ENCODE results near the gene LHB. TPM values are rescaled to one million over a fixed set of nuclear protein-coding genes. Genes with fewer than 3 reads are reported as not detected.

Gene LHB
- total and polyA plus RNA-seq, 2 donors (not counting 1 experiment from before 2014, with no cell fraction given) = not detected

DNA sequence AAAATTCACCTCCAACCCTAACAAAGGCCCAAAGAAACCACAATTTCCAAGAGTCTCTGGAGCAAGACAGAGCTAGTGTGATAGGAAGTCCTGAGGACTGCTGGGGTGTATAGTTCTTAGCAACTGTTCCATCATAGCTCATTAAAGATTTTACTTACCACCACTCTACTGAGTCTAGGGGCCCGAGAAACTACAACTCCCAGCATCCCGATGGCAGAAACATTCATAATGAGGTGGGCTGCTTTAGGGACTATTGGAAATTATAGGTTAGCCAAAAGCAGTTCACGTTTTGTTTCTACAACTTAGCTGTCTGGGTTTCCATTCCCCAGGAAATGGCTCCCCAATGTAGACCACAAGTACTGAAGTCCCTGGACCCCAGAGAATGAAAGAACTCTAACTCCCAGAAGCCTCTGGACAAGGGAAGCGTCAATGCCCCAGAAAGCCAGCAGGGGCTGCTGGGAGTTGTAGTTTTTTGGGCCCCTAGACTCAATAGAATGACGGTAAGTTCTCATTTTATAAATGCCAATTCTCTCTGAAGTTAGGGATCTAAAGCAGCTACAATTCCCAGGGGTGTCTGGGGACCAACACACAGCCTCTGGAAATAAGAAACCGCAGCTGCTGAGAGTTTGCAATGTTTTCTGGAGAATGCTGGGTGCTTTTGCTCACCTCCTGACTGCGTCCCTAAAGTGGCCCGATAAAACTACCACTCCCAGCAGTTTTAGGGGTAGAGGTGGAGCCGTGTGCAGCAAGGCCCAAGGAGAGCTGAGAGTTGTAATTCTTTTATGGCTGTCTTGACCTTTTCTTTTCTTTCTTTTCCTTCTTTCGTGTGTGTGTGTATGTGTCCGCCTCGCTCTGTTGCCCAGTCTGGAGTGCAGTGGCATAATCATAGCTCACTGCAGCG is 40.7 kb downstream of the LHB start:
- Histone ChIP-seq H3K9me3 (ENCODE audit: control insufficient read depth, insufficient read depth, low read depth, low read length) (no peaks in the 10 kb centered on the region), H3K9ac (ENCODE audit: insufficient read depth, low read length) (no peak overlapping the region), H3K79me2 (ENCODE audit: control insufficient read depth, insufficient read depth, low read length) (no peaks in the 10 kb centered on the region), H3K36me3 (ENCODE audit: control insufficient read depth, insufficient read depth, low read length) (peaks cover 16% of the 10 kb centered on the region), H2AFZ (ENCODE audit: low read length) (no peak overlapping the region), H3K4me1 (ENCODE audit: control insufficient read depth, extremely low read depth, insufficient read depth, low read length) (peaks cover 13% of the 10 kb centered on the region), H3K27me3 (ENCODE audit: control insufficient read depth, insufficient read depth, low read length) (no peaks in the 10 kb centered on the region), H4K20me1 (ENCODE audit: control insufficient read depth, extremely low read depth, insufficient read depth, low read length) (no peaks in the 10 kb centered on the region), H3K27ac (ENCODE audit: insufficient read depth, low read length) (no peak overlapping the region), H3K4me3 (replicated peaks in 1 of 4; ENCODE audit: control extremely low read depth in 1 of 4, insufficient read depth in 1 of 4, low read depth in 3 of 4, low read length in 4 of 4) (no peak overlapping the region), H3K4me2 (ENCODE audit: extremely low read depth, insufficient read depth, low read length) (no peak overlapping the region)
- peak in 1 of 2 donors; percentile 5 for TF ChIP-seq CTCF (conservative IDR thresholded peaks at IDR 0.05 in 1 of 2, IDR thresholded peaks at IDR 0.05 in 1 of 2; ENCODE audit: low read depth in 1 of 2, low read length in 2 of 2)
- no peak for TF ChIP-seq EZH2 (IDR thresholded peaks at IDR 0.05; ENCODE audit: low read length, missing control alignments)
- DNase-seq (ENCODE audit: low read depth in 2 of 2) = no peak

DNA sequence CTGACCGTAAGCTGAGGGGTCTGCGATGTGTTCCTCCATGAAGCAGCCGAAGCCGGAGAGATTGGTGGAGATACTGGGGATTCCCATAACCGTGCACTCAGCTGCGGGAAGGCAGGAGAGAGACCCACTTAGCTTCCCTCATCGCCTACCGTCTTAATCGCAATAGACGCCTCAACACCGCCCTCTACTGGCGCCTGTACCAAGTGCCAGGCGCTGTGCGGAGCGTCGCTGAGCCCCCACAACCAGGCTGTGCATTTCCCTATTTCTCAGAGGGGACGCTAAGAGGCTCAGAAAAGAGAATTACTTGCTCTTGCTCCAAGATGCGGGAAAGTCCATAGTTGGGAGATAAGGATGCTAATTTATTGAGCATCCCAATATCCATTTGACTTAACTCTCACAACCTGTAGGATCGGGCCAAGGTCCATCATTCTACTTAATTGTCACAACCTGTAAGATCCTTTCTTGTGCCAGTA is 45.9 kb downstream of the LHB start:
- H3K4me2 ChIP-seq (ENCODE audit: extremely low read depth, insufficient read depth, low read length) = no peak overlapping the region
- peaks cover 11% of the 10 kb centered on the region for H3K79me2 ChIP-seq (ENCODE audit: control insufficient read depth, insufficient read depth, low read length)
- H3K27ac ChIP-seq (ENCODE audit: insufficient read depth, low read length) = peak overlapping the region; percentile 15
- no peaks in the 10 kb centered on the region for H3K27me3 ChIP-seq (ENCODE audit: control insufficient read depth, insufficient read depth, low read length)
- no peak overlapping the region for H3K4me3 ChIP-seq (replicated peaks in 1 of 4; ENCODE audit: control extremely low read depth in 1 of 4, insufficient read depth in 1 of 4, low read depth in 3 of 4, low read length in 4 of 4)
- peaks cover 29% of the 10 kb centered on the region for H3K36me3 ChIP-seq (ENCODE audit: control insufficient read depth, insufficient read depth, low read length)
- H4K20me1 ChIP-seq (ENCODE audit: control insufficient read depth, extremely low read depth, insufficient read depth, low read length) = peaks cover 6% of the 10 kb centered on the region
- no peak overlapping the region for H3K9ac ChIP-seq (ENCODE audit: insufficient read depth, low read length)
- H2AFZ ChIP-seq (ENCODE audit: low read length) = no peak overlapping the region
- H3K4me1 ChIP-seq (ENCODE audit: control insufficient read depth, extremely low read depth, insufficient read depth, low read length) = no peaks in the 10 kb centered on the region
- DNase-seq (ENCODE audit: low read depth in 2 of 2) = peak; percentile 51 to 82
- no peaks in the 10 kb centered on the region for H3K9me3 ChIP-seq (ENCODE audit: control insufficient read depth, insufficient read depth, low read depth, low read length)
- TF ChIP-seq CTCF (conservative IDR thresholded peaks at IDR 0.05 in 1 of 2, IDR thresholded peaks at IDR 0.05 in 1 of 2; ENCODE audit: low read depth in 1 of 2, low read length in 2 of 2) (peak; percentile 95), EZH2 (IDR thresholded peaks at IDR 0.05; ENCODE audit: low read length, missing control alignments) (no peak)

DNA sequence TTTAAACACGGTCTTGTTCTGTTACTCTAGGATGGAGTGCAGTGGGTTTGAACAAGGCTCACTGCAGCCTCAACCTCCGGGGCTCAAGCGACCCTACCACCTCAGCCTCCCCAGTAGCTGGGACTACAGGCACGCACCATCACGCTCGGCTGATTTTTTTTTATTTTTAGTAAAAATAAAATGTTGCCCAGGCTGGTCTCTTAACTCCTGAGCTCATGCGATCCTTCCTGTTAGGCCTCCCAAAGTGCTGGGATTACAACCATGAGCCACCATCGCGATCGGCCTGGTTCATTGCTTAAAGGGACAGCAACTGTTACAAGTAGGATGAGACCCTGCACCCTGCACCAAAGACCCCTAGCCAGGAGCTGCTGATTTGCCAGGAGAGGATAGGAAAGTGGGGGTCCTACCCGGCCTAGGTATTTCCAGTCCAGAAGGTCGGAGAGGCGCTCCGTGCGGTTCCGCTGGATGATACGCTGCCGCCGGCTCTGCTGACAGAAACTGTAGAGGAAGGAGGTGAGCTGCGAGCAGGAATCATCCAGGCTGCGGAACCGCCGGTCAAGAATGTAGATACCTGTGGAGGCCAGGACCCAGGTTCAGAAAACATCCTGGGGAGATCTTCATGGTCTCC is 46.6 kb downstream of the LHB start:
- Histone ChIP-seq H3K4me3 (replicated peaks in 1 of 4; ENCODE audit: control extremely low read depth in 1 of 4, insufficient read depth in 1 of 4, low read depth in 3 of 4, low read length in 4 of 4) (no peak overlapping the region), H3K36me3 (ENCODE audit: control insufficient read depth, insufficient read depth, low read length) (peaks cover 29% of the 10 kb centered on the region), H3K9me3 (ENCODE audit: control insufficient read depth, insufficient read depth, low read depth, low read length) (no peaks in the 10 kb centered on the region), H3K27me3 (ENCODE audit: control insufficient read depth, insufficient read depth, low read length) (no peaks in the 10 kb centered on the region), H3K9ac (ENCODE audit: insufficient read depth, low read length) (no peak overlapping the region), H3K4me1 (ENCODE audit: control insufficient read depth, extremely low read depth, insufficient read depth, low read length) (no peaks in the 10 kb centered on the region), H3K4me2 (ENCODE audit: extremely low read depth, insufficient read depth, low read length) (no peak overlapping the region), H3K79me2 (ENCODE audit: control insufficient read depth, insufficient read depth, low read length) (peaks cover 18% of the 10 kb centered on the region), H2AFZ (ENCODE audit: low read length) (no peak overlapping the region), H3K27ac (ENCODE audit: insufficient read depth, low read length) (no peak overlapping the region), H4K20me1 (ENCODE audit: control insufficient read depth, extremely low read depth, insufficient read depth, low read length) (peaks cover 6% of the 10 kb centered on the region)
- no peak for TF ChIP-seq CTCF (conservative IDR thresholded peaks at IDR 0.05 in 1 of 2, IDR thresholded peaks at IDR 0.05 in 1 of 2; ENCODE audit: low read depth in 1 of 2, low read length in 2 of 2)
- no peak for TF ChIP-seq EZH2 (IDR thresholded peaks at IDR 0.05; ENCODE audit: low read length, missing control alignments)
- DNase-seq (ENCODE audit: low read depth in 2 of 2) = no peak
